ENCODE measurements around the gene SLC35G1. TPM values are rescaled to one million over a fixed set of nuclear protein-coding genes. Genes with fewer than 3 reads are reported as not detected.

SLC35G1 gene
- total and polyA plus RNA-seq, 4 donors, result 2.2 to 7.6 (median 3.2) TPM

- no peaks in the 10 kb centered on the region for H3K4me1 ChIP-seq (ENCODE audit: control insufficient read depth in 4 of 4, insufficient read depth in 4 of 4, low read length in 3 of 4)
- H3K36me3 ChIP-seq (ENCODE audit: control insufficient read depth in 4 of 4, insufficient read depth in 3 of 4, low read depth in 1 of 4, low read length in 3 of 4), result no peaks in the 10 kb centered on the region
- DNase-seq (ENCODE audit: low spot score), result no peak
- 89% methylated on average over 2 of the region's 2 CpGs for WGBS
- TF ChIP-seq TAF1 (conservative IDR thresholded peaks at IDR 0.05) (no peak), ATF3 (IDR thresholded peaks at IDR 0.05) (no peak), RXRA (IDR thresholded peaks at IDR 0.05) (no peak), HNF4G (IDR thresholded peaks at IDR 0.05) (no peak), GABPA (IDR thresholded peaks at IDR 0.05 in 1 of 2, conservative IDR thresholded peaks at IDR 0.05 in 1 of 2) (no peak), FOXA1 (IDR thresholded peaks at IDR 0.05) (no peak), JUND (IDR thresholded peaks at IDR 0.05) (no peak), RAD21 (IDR thresholded peaks at IDR 0.05) (no peak), MAX (IDR thresholded peaks at IDR 0.05) (no peak)
- TF ChIP-seq, protein P1, sequence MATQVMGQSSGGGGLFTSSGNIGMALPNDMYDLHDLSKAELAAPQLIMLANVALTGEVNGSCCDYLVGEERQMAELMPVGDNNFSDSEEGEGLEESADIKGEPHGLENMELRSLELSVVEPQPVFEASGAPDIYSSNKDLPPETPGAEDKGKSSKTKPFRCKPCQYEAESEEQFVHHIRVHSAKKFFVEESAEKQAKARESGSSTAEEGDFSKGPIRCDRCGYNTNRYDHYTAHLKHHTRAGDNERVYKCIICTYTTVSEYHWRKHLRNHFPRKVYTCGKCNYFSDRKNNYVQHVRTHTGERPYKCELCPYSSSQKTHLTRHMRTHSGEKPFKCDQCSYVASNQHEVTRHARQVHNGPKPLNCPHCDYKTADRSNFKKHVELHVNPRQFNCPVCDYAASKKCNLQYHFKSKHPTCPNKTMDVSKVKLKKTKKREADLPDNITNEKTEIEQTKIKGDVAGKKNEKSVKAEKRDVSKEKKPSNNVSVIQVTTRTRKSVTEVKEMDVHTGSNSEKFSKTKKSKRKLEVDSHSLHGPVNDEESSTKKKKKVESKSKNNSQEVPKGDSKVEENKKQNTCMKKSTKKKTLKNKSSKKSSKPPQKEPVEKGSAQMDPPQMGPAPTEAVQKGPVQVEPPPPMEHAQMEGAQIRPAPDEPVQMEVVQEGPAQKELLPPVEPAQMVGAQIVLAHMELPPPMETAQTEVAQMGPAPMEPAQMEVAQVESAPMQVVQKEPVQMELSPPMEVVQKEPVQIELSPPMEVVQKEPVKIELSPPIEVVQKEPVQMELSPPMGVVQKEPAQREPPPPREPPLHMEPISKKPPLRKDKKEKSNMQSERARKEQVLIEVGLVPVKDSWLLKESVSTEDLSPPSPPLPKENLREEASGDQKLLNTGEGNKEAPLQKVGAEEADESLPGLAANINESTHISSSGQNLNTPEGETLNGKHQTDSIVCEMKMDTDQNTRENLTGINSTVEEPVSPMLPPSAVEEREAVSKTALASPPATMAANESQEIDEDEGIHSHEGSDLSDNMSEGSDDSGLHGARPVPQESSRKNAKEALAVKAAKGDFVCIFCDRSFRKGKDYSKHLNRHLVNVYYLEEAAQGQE (IDR thresholded peaks at IDR 0.05), result no peak
- no peak overlapping the region for H3K4me3 ChIP-seq (ENCODE audit: low read depth in 1 of 3, low read length in 3 of 3)
- H3K9ac ChIP-seq (ENCODE audit: low read depth in 1 of 2, low read length in 2 of 2), result no peak overlapping the region
- H3K27me3 ChIP-seq (ENCODE audit: control insufficient read depth in 4 of 4, insufficient read depth in 4 of 4, low read length in 3 of 4), result no peaks in the 10 kb centered on the region
- H3K9me3 ChIP-seq (ENCODE audit: control insufficient read depth in 4 of 4, low read length in 3 of 4), result no peaks in the 10 kb centered on the region
- H3K27ac ChIP-seq (ENCODE audit: low read depth in 1 of 2, low read length in 2 of 2), result no peak overlapping the region
These were observed 58.1 kb downstream of the SLC35G1 start for GRCh38 chr10:93951905-93952304.

Other genes starting within 250 kb of the SLC35G1 start
- gene FRA10AC1, start 191.4 kb upstream of the SLC35G1 start, total RNA-seq, result 1 to 10 TPM; 4.8 to 6.9 TPM
- gene FRA10AC1, start 191.4 kb upstream of the SLC35G1 start, polyA plus RNA-seq, result 10 to 100 TPM in 1 of 2 donors, 1 to 10 TPM in 1; 2.5 to 19.2 TPM
- gene LGI1, start 136.0 kb upstream of the SLC35G1 start, total RNA-seq, result 1 to 10 TPM in 1 of 2 donors, not detected in 1; 1.2 TPM
- gene LGI1, start 136.0 kb upstream of the SLC35G1 start, polyA plus RNA-seq, result 1 to 10 TPM in 1 of 2 donors, under 1 TPM in 1; 0.28 to 1.1 TPM
- gene PLCE1, start 100.0 kb downstream of the SLC35G1 start, total RNA-seq, result under 1 TPM; 0.28 to 0.75 TPM
- under 1 TPM; 0.23 to 0.50 TPM for gene PLCE1, start 100.0 kb downstream of the SLC35G1 start, polyA plus RNA-seq

All from liver (tissue), 9 donors.